ENCODE measurements around the gene VSX2.

Gene VSX2

DNA sequence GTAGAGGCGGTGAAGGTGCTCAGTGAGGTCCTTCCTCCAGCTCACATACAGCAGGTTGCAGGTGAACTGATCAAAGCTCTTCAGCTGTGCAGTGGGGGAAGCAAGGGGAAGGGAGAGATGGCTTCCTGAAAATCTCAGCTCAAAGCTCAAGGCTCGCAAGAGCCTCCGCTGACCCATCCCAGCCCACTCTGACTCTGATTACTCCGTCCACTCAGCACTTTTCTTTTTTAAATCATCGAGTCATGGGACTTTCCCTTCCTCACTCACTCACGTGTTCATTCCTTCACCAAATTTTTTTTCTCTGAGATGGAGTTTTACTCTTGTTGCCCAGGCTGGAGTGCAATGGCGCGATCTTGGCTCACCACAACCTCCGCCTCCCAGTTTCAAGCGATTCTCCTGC, 58.7 kb downstream of the VSX2 start:
- in situ Hi-C loops (cut with MboI; ENCODE audit: low sequenced_read_pairs), result no loop called here

DNA sequence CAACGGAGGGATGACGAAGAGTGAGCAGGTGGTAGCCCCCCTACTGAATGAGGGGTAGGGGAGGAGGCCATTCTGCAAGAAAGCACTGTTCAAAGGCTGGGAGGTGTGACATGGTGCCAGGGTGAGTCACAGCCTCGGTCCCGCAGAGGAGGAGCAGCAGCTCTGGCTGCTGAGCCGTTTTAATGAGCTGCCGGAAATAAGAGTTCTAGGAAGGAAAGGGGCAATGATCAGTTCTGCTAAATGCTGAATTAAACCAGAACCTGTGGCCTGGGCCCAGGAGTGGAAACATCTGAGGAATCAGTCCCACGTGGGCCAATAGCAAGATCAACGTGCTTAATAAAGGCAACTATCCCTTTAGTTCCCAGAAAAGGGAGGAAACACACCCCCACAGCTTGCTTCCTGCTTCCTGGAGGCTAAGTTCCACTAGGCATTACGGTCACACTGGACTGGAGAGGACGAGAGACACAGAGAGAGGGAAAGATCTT, 59.9 kb downstream of the VSX2 start:
- in situ Hi-C loops (cut with MboI; ENCODE audit: low sequenced_read_pairs), result no loop called here

DNA sequence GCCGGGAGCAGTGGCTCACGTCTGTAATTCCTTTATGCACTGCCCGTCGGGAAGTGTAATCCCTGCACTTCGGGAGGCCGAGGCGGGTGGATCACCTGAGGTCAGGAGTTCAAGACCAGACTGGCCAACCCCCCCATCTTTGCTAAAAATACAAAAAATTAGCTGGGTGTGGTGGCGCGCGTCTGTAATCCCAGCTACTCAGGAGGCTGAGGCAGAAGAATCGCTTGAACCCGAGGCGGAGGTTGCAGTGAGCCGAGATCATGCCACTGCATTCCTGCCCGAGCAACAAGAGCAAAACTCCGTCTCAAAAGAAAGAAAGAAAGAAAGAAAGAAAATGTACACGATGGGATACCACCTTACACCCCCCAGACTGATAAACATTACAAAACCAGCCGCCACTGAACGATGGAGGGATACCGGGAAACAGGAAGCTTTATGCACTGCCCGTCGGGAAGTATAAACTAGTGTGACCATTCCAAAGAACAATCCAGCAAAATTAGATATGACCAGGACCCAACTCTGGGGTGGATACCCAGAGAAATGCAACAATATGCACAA, 62.4 kb downstream of the VSX2 start:
- in situ Hi-C loops (cut with MboI; ENCODE audit: low sequenced_read_pairs), result no loop called here

DNA sequence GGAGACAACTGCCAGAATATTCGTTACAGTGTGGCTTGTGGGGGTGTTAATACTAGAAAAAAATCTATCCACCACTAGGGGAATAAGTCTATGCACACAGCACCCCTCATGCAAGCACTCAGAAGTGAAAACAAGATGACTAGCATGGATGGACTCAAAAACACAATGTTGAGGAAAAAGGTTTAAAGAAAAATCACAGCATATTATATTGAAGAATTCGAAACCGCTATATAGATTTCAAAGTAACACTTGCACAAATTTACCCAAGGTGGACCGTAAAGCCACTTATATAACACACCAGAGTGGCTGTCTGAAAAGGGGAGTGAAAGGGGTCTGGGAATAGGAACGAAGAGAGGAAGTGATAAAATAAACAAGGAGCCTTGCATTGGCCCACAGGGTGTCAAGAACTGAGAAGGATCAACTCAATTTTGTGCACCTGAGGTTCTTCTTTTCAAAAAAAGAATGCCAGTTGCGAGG, 62.9 kb downstream of the VSX2 start:
- in situ Hi-C loops (cut with MboI; ENCODE audit: low sequenced_read_pairs), result no loop called here

DNA sequence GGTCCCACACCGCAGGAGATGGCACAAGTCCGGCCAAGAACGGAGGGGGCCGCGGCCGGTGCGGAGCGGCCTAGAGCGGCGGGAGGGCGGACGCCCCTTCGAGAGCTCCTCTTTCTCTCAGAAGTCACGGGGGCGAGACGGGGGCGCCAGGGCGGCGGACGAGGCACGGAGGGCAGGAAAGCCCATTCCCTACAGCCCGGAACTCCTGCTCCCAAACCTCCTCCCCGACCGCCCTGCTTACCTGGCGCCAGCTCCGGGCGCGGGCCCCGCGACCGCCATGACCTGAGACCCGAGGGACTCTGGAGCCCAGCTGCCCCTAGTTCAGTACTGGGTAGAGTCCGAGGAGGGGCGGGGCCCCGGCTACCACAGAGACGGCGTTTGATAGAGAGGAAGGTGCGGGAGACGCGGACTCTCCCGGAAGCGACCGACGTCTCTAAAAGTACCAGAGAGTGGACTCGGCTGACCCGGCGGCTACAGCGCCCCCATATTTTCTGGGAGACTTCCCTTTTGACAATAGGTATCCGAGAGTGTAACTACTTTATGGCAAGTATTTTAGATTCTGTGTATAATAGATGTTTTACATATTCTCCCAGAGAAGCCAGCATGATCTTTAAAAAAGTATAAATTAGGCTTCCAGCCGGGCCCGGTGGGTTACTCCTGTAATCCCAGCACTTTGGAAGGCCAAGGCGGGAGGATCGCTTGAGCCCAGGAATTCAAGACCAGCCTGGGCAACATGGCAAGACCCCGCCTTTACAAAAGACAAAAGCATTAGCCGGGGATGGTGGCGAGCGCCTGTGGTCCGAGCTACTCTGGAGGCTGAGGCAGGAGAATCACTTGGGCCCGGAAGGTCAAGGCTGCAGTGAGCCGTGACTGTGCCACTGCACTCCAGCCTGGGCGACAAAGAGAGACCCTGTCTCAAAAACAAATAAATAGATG, 63.7 kb downstream of the VSX2 start, which contains the start of gene ABCD4:
Gene ABCD4 (minus strand): TSS at position 301 of the 936 bp plus-strand sequence. CDS start 22 bp downstream, at position 279.
- in situ Hi-C loops (cut with MboI; ENCODE audit: low sequenced_read_pairs), result no loop called here

DNA sequence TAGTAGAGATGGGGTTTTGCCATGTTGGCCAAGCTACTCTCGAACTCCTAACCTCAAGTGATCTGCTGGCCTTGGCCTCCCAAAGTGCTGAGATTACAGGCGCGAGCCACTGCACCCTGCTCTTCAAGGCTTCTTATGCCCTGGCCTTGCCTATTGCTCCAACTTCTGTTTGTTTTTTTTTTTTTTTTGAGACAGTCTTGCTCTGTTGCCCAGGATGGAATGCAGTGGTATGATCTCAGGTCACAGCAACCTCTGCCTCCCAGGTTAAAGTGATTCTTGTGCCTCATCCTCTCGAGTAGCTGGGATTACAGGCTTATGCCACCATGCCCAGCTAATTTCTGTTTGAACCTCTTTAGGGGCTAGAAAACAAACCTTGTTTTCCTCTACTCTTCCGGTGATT, 69.4 kb downstream of the VSX2 start:
- in situ Hi-C loops (cut with MboI; ENCODE audit: low sequenced_read_pairs), result no loop called here

GRCh38 chr14:74309125-74310022, 70.1 kb downstream of the VSX2 start:
- in situ Hi-C loops (cut with MboI; ENCODE audit: low sequenced_read_pairs), result no loop called here

DNA sequence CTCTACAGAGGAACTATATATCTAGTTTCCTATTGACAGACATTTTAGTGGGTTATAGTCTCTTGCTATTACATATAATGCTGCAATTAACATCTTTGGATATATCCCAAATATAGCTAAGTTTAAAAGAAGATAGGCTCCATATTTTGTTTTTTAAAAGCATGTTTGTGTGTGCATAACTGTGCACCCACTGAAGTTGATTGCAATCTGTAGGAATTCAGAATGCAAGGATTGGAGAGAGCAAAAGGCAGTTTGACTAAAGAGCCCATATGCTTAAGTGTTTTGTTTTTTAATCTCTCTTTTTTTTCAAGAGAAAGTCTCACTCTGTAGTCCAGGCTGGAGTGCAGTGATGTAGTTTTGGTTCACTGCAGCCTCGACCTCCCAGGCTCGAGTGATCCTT, 72.9 kb downstream of the VSX2 start:
- in situ Hi-C loops (cut with MboI; ENCODE audit: low sequenced_read_pairs), result no loop called here

Data from HL-60/S4 treated with phorbol 12-myristate 13-acetate at 8.2 ng/mL for 4 days and 3 days (cell line).